GM12878 (cell line): ENCODE results near the gene OR4D2. TPM values are rescaled to one million over a fixed set of nuclear protein-coding genes. Genes with fewer than 3 reads are reported as not detected.

Experiments used
- ATAC-seq: fragments of 200-7000 bp; cut with Tn5 transposase; 3 replicates; pipeline ENCODE4 v1.9.1; 2020; ENCODE audit warnings: mild to moderate bottlenecking, moderate library complexity
- BruUV-seq: library from RNA; stranded (reverse); fragments of 400-500 nt; replicated peaks from 2 replicates; lab custom pipeline; 2021; lab: Mats Ljungman, UMichigan
- CTCF ChIA-PET: fragments of 300-600 bp; sonication (Branson Sonifier 250); formaldehyde crosslinking; extraction: SDS; loops from one replicate; lab custom pipeline; 2021; ENCODE audit warnings: inconsistent platforms; lab: Yijun Ruan, JAX
- POLR2A ChIA-PET: fragments of 350-600 bp; formaldehyde crosslinking; extraction: SDS; loops from one replicate; lab custom pipeline; 2021; ENCODE audit warnings: inconsistent platforms; lab: Charles Lee
- RAD21 ChIA-PET: fragments of 300-600 bp; sonication (Branson Sonifier 250); formaldehyde crosslinking; loops from one replicate; lab custom pipeline; 2023; ENCODE audit warnings: antibody characterized with exemption; ENCODE audit not compliant: unreplicated experiment; lab: Charles Lee
- SMC1A ChIA-PET: fragments of 300-600 bp; sonication (Branson Sonifier 250); formaldehyde crosslinking; loops from one replicate; lab custom pipeline; 2023; ENCODE audit not compliant: unreplicated experiment, uncharacterized antibody; lab: Charles Lee
- DNase-seq: peaks from one replicate; pipeline ENCODE4 v3.0.0-alpha.2; 2011; ENCODE audit warnings: low read depth, low spot score
- FAIRE-seq: peaks from 3 replicates; lab custom pipeline; 2011; peaks lifted over from hg19 to GRCh38; lab: Jason Lieb, UNC
- H2AFZ ChIP-seq: 2 replicates; pipeline ENCODE4 v1.6.0; 2011; ENCODE audit warnings: low read depth, low read length, control low read depth; ENCODE audit not compliant: control insufficient read depth
- H3K27ac ChIP-seq: 2 replicates; pipeline ENCODE4 v1.5.1; 2011; ENCODE audit warnings: control low read depth; ENCODE audit not compliant: control insufficient read depth, insufficient read depth
- H3K27me3 ChIP-seq, 2 experiments: replicated peaks in 1 of 2; 2 replicates each; pipeline versions ENCODE4 v1.6.0 to v1.6.1; 2011; ENCODE audit warnings: low read length in 1 of 2; ENCODE audit not compliant: control insufficient read depth in 2 of 2, insufficient read depth in 2 of 2
- H3K36me3 ChIP-seq, 2 experiments: 2 replicates each; pipeline ENCODE4 v1.5.1; 2011; ENCODE audit warnings: low read length in 1 of 2; ENCODE audit not compliant: control insufficient read depth in 2 of 2, insufficient read depth in 2 of 2
- H3K4me1 ChIP-seq: 2 replicates; pipeline ENCODE4 v1.6.1; 2011; ENCODE audit warnings: mild to moderate bottlenecking, low read length, moderate library complexity, mixed read lengths; ENCODE audit not compliant: control insufficient read depth, insufficient read depth
- H3K4me2 ChIP-seq: 2 replicates; pipeline ENCODE4 v1.6.0; 2011; ENCODE audit warnings: control low read depth; ENCODE audit not compliant: control insufficient read depth, insufficient read depth
- H3K4me3 ChIP-seq: fragments of 200-600 bp; sonication (generic); 2 replicates; pipeline ENCODE4 v1.5.1; 2016
- H3K79me2 ChIP-seq: 2 replicates; pipeline ENCODE4 v1.6.0; 2011; ENCODE audit warnings: low read length; ENCODE audit not compliant: control insufficient read depth, insufficient read depth
- H3K9ac ChIP-seq: 2 replicates; pipeline ENCODE4 v1.8.0; 2011; ENCODE audit warnings: low read length, control low read depth, mixed read lengths; ENCODE audit not compliant: control insufficient read depth, insufficient read depth
- H3K9me3 ChIP-seq: replicated peaks from 3 replicates; pipeline ENCODE4 v1.5.1; 2011; ENCODE audit warnings: mild to moderate bottlenecking, low read length; ENCODE audit not compliant: control insufficient read depth, insufficient read depth
- H4K20me1 ChIP-seq: 2 replicates; pipeline ENCODE4 v1.6.0; 2011; ENCODE audit not compliant: control insufficient read depth, insufficient read depth
- CHD2 ChIP-seq: IDR thresholded peaks from 2 replicates; pipeline ENCODE4 v1.6.1; 2011; ENCODE audit warnings: low read depth, low read length, improper control_type of control experiment, borderline replicate concordance
- NR2F1 ChIP-seq: fragments of 450-650 bp; conservative IDR thresholded peaks from 2 replicates; pipeline ENCODE4 v1.6.1; 2017; ENCODE audit warnings: mild to moderate bottlenecking
- SPI1 ChIP-seq: IDR thresholded peaks from 2 replicates; pipeline ENCODE4 v1.6.1; 2011; ENCODE audit warnings: low read depth, mild to moderate bottlenecking, low read length, moderate library complexity, borderline replicate concordance; ENCODE audit not compliant: insufficient read depth
- YY1 ChIP-seq: IDR thresholded peaks from 2 replicates; pipeline ENCODE4 v1.6.1; 2011; ENCODE audit warnings: low read depth, mild to moderate bottlenecking, low read length
- WGBS: methylation state at CpG from one replicate; pipeline ENCODE4 v1.1.6; 2016; ENCODE audit warnings: low lambda C conversion rate; ENCODE audit not compliant: insufficient replicate concordance, insufficient coverage; ENCODE audit errors: missing lambda C conversion rate; 5-methylcytosine and 5-hydroxymethylcytosine counted together
- in situ Hi-C: fragments of 300-500 bp; cut with MboI; formaldehyde crosslinking; loops from 9 replicates; pipeline ENCODE4 v1.14.3; 2018; ENCODE audit warnings: mixed read lengths
- intact Hi-C: fragments of 100-400 bp; cut with micrococcal nuclease; formaldehyde crosslinking; loops from one replicate; pipeline ENCODE4 v1.14.2; 2022; ENCODE audit not compliant: unreplicated experiment
- polyA plus RNA-seq, 11 experiments: library from polyadenylated mRNA; depleted of rRNA in 4 of 11; unstranded in 6 of 11; stranded (reverse) in 5 of 11; fragments of >200 nt; fragmentation: Nextera tagmentation in 4 of 11; fragmentation: Illumina TruSeq in 1 of 11; extraction: Ambion mirVana in 4 of 11; extraction: Trizol in 1 of 11; gene quantifications; 1 replicate in 1 of 11; 2 replicates in 10 of 11; pipeline versions ENCODE4 v1.2.1 to v1.2.3, GENCODE V29; 2011 to 2016; ENCODE audit warnings: inconsistent platforms in 2 of 11, missing spikeins in 2 of 11, low read depth in 1 of 11
- total RNA-seq, 4 experiments: library from RNA; depleted of rRNA in 3 of 4; stranded (reverse); fragments of >200 nt in 3 of 4; fragmentation: Illumina TruSeq in 1 of 4; extraction: Trizol in 1 of 4; gene quantifications; 2 replicates each; pipeline versions ENCODE4 v1.2.1 to v1.2.3, GENCODE V29; 2013 to 2021
- TF ChIP-seq, protein P1 (sequence below): fragments of 450-650 bp; IDR thresholded peaks from 2 replicates; pipeline ENCODE4 v1.6.1; 2018; ENCODE audit warnings: mild to moderate bottlenecking, low read depth, moderate library complexity; ENCODE audit not compliant: partially characterized antibody

Gene OR4D2
- total and polyA plus RNA-seq, 10 of the 15 experiments (the other 5 are each of a cell fraction or from before 2014, with no cell fraction given): 0.04 TPM; not detected in 9

DNA sequence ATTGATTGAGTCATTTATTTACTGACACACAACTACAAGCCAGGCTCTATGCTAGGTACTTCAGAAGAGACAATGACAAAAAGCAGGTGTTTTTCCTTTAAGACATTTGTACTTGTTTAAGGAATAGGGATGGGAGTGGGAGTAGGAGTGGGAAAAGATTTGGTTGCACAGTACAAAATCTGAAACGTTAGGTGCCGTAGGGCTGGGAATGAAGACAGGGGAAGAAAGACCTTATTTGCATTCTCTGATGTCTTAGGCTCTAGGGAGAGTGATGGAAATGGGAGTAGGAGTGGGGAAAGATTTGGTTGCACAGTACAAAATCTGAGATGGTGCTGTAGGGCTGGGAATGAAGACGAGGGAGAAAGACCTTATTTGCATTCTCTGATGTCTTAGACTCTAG, 47.3 kb upstream of the OR4D2 start:
- 17% methylated on average over 3 of the region's 3 CpGs for WGBS

More for the DNA sequence above, 47.3 kb upstream of the OR4D2 start:
- Histone ChIP-seq H3K27ac (no peak overlapping the region), H4K20me1 (no peaks in the 10 kb centered on the region), H3K4me1 (no peaks in the 10 kb centered on the region), H3K27me3 (no peaks in the 10 kb centered on the region; a peak in 1 of 4 replicates), H3K79me2 (no peaks in the 10 kb centered on the region), H3K9me3 (no peaks in the 10 kb centered on the region), H2AFZ (no peak overlapping the region), H3K9ac (no peak overlapping the region), H3K4me2 (no peak overlapping the region), H3K4me3 (no peak overlapping the region), H3K36me3 (no peaks in the 10 kb centered on the region)
- no peak for FAIRE-seq
- ChIA-PET RAD21 (no interaction called here), SMC1A (no interaction called here), CTCF (no interaction called here)
- in situ Hi-C loops: loop anchor here (5.0 kb wide), 1 partner anchor 267 kb away; the partner anchor contains the start of gene MRPS23
- no TSS peak for BruUV-seq
- intact Hi-C loops: no loop called here
- ATAC-seq: no peak
- TF ChIP-seq YY1 (no peak), NR2F1 (no peak), CHD2 (no peak), SPI1 (no peak)
- TF ChIP-seq, protein P1, sequence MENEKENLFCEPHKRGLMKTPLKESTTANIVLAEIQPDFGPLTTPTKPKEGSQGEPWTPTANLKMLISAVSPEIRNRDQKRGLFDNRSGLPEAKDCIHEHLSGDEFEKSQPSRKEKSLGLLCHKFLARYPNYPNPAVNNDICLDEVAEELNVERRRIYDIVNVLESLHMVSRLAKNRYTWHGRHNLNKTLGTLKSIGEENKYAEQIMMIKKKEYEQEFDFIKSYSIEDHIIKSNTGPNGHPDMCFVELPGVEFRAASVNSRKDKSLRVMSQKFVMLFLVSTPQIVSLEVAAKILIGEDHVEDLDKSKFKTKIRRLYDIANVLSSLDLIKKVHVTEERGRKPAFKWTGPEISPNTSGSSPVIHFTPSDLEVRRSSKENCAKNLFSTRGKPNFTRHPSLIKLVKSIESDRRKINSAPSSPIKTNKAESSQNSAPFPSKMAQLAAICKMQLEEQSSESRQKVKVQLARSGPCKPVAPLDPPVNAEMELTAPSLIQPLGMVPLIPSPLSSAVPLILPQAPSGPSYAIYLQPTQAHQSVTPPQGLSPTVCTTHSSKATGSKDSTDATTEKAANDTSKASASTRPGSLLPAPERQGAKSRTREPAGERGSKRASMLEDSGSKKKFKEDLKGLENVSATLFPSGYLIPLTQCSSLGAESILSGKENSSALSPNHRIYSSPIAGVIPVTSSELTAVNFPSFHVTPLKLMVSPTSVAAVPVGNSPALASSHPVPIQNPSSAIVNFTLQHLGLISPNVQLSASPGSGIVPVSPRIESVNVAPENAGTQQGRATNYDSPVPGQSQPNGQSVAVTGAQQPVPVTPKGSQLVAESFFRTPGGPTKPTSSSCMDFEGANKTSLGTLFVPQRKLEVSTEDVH: no peak
- TF ChIP-seq, all 136 proteins: peak for 0
- POLR2A ChIA-PET: no interaction called here
- DNase-seq: no peak
